ENCODE measurements around the gene MIEF1.

Gene MIEF1

GRCh38 chr22:39563571-39564428 lies 61.7 kb downstream of the MIEF1 start:
- no peak for DNase-seq

GRCh38 chr22:39565414-39565944 lies 63.4 kb downstream of the MIEF1 start:
- no peak for DNase-seq

- no peak for DNase-seq
Measured at GRCh38 chr22:39567135-39567946, 65.3 kb downstream of the MIEF1 start.
